ENCODE data around the gene ARHGAP6.
"Not testable (repeated sequence)": the region's sequence is repeated elsewhere in the genome, so short reads cannot be mapped to it uniquely, and the experiment has no call there.

Gene ARHGAP6

DNA sequence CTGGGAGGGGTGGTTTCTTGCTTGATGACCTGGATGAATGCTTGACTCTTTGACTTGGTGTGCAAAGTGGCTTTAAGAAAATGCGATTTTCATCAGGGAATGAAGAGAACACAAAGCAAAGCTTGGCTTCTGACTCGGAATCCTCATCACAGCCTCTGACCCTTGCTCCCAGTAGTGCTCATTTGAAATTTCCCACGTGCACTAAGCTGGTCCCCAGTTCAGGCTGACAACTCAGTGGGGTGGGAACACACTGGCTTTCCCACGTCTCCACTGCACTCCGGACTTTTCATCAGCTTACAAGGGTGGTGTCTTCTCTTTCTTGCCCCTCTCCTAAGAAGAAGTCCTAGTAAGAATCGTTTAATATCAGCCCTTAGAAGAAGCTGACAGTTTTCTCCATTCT lies 501.3 kb downstream of the ARHGAP6 start:
- DNase-seq (ENCODE audit: low spot score) = no peak

DNA sequence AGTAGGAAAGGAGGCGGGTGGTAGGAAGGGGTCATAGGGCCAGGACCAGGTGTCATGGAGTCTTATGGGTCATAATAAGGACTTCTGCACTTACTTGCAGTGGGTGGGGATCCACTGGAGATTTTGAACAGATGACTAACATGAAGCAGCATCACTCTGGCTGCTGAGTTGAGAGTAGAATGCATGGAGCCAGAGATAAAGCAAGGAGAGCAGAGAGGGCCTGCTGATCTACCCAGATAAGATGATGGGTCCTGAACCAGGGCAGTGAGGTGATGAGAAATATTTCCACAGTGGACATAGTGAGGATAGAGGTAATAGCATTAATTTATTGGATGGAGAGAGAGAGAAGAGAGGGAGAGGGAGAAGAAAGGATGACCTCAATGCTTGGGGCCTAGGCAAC lies 506.6 kb downstream of the ARHGAP6 start:
- DNase-seq (ENCODE audit: low spot score) = no peak

DNA sequence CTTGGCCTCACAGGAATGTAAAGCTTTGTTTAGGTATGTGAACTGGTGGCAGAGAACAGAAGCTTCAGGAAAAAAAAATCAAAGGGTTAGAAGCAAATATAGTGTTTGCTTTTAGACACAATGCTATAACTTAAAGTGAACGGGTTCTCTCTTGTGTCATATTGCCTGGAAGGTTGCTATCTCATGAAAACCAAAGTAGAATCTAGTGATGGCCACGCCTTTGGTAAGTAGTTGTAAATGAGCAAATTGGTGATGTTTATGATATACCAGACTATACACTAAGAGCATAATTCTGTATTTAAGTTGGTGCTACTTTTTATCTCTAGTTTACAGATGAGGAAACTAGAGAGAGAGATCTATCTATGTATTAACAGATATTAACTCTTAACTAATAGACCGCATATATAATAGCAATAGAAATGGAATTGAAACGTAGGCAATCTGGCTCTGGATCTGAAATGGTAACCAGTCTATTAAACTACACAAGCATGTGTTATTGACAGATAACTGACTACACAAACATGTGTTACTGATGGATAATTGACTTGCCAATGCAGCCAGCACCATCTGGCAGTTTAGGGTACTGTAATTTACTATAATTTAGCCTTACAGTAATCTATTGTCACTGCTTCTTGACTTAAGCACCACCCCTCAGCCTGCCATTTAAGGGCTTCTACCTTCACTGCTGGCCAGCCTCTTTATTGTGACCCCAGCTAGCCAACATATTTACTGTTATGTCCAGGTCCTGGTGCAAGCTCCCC lies 513.7 kb downstream of the ARHGAP6 start:
- DNase-seq (ENCODE audit: low spot score) = no peak

DNA sequence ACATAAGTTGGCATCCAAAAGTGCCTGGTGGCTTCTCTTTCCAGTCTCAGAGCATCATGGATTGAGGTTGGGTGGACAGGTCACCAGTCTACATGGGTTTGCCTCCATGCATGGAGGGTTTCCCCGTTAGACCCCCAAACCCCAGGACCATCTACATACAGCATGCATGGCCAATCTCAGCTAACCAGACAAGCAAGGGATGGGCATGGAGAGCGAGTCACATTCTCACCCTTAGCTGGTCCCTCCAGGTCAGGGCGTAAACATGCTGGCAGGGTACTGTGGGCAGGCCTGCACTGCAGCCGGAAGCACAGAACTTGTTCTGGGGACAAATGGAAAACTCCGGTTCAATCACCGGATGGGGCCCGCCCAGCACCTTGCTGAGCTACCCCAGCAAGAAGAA lies 517.3 kb downstream of the ARHGAP6 start:
- no peak for DNase-seq (ENCODE audit: low spot score)

DNA sequence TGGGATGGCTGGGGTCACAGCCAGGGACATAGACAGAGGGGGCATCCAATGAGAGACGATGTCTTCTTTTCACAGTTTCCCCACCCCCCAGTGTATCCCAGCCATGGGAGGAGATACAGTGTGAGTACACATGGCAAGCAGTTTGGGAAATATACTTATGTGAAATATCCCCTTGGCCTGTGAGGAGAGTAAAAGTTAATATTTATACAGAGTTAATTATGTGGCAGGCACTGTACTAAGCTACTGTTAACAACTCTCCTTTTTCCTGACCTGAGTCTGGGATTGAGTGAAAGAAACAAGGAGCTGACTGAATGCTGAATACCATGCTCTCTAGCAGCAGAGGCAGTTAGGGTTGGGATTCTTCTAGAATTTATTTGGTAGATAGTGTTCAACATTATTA lies 519.3 kb downstream of the ARHGAP6 start:
- no peak for DNase-seq (ENCODE audit: low spot score)

DNA sequence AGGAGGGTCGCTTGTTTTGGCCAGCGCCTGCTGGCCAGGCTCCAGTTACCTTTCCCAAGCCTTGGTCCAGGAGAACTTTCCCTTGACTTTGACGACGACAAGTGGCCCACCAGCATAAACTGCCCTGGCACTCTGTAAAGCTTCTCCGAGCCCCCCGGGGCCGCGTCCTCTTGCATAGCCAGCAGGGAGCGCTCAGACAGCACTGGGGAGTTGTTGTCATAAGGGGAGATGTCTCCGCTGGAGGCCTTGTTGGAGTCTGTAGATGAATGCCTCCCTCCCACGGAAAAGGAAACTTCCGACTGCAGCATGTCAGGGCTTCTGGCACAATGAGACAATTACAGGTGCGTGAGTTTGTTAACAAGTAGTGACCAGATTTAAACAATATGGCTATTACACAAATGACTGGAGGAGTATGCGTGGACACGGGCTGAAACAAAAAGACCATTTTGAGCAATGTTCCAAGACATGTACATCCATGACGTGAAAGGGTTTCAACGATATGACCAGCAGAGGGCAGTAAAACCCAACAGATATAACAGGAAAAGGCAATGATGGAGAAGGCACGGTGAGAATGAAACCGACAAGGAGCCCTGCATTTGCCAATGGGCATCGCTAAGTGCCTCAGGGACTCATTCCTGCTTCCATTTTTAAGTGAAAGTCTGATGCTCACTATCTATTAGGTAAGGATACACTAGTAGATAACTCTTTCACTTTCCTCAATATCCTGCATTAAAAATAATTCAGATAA lies 521.6 kb downstream of the ARHGAP6 start:
- DNase-seq (ENCODE audit: low spot score) = peak; percentile 40

DNA sequence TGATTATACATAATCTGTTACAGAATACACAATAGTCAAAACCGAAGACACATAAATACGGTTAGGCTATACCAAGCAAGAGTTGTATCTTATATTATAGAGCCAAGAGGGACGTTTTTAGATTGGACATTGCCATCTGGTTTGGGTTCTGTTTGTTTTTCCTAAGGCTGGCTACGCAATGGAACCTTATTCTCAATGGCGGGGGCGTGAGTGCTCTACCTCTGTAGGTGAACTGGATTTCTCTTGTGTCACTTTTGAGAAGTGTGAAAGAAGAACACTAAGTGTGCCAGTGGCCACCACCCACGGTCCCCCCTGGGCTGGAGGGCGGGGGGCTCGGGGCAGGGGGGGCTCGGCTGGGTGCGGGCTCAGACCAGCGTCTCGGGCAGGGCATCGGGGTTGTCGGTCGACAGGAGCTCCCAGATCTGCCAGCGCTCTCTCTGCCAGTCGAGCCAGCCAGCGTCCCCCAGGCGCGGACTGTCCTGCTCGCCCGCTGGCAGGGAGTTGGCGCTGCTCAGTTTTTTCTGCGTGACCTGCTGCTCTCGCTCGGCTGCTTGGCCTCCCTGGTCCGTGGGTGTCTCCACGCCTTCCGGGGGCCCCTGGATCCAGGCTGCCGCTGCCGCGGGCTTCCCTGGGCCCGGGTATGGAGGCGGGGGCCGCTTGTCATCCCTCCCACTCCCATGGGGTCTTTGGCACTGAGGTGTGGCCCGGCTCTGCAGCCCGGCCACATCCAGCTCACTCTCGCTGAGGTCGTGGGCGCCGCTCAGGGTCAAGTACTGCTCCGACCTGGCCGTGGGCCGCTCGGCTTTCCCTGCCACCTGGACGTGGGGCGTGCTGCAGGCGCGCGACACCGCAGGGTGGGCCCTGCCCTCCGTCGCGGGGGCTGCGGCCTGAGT lies 527.0 kb downstream of the ARHGAP6 start:
- DNase-seq (ENCODE audit: low spot score) = no peak

DNA sequence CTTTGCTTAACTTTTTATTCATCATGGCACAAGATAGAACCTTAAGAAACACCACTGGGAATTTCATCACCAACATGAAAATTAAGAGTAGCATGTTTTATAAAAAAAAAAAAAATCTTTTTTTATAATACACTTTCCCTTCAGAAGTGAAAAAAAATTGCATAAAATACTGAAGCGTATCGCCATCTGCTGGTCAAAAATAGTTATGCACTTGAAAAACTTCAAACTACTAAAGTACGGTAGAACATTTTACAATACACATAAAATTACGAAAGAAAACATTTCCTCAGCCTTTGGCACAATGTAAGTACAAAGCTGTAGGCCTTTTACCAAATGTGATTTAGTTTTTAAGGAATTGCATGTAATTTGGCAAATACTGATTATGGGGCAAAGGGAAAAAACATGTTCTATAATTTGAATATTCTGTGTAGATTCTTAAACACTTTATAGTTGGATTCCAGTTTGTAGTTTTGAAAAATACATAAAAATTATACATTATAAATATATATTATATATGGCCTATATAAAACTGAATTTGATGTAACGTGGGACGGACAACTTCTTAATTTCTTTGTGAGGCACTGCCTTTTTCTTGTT lies 528.1 kb downstream of the ARHGAP6 start:
- DNase-seq (ENCODE audit: low spot score) = peak; percentile 22

DNA sequence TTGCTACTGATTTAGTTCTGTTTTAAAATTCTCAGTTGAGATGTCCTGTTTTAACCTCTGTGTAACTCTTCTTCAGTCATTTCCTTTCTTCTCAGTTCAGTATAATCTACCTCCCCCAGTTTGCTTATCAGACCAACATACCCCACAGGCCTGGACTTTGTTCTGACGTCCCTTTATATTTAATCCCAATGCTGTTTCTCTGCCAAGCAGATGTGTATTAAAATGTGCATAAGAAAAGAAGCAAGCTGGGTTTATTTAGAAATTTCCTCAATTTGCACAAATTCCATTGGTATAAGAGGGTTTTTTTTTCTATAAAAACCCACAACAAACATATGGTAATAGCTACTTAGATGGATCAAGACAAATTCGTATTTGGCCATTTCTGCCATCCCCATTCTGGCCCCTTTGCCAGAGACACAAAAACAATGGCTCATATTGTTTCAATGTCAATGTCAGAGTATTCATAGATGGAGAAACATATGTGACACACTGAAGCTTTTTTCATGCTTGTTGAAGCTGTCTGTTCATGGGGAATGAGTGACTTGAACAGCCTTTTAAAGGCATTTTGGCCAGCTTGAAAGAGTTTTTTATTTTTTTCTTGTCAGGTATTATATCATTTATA lies 530.0 kb downstream of the ARHGAP6 start:
- DNase-seq (ENCODE audit: low spot score) = no peak

DNA sequence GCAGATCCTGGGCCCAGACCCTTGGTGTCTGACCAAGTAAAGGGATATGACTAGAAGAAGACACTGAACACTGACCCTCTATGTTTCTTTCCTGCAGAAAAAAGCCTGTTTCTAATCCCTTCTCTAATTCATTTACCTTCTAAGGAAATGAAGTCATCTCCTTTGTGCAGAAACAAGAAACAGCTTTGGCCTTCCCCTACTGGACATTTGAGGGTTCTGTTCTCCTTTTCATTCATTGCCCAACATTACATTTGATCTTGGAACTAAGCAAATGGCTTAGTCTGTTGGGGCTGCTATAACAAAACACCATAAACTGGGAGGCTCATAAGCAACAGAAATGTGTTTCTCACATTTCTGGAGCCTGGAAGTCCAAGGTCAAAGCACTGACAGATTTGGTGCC lies 534.6 kb downstream of the ARHGAP6 start:
- no peak for DNase-seq (ENCODE audit: low spot score)

DNA sequence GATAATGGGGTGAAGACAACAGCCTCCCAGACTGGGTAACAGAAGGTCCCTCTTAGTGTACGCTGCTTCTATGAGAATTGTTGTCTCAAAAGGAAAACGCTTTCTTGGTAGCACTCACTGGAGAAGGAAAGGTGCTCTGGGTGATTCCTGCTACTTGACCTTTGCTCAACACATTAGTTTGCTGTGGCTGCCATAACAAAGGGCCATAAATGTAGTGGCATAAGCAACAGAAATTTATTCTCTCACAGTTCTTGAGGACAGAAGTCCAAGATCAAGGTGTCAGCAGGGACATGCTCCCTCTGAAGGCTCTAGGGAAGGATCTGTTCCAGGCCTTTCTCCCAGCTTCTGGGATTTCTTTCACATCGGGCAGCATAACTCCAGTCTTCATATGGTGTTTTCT lies 535.6 kb downstream of the ARHGAP6 start:
- no peak for DNase-seq (ENCODE audit: low spot score)

DNA sequence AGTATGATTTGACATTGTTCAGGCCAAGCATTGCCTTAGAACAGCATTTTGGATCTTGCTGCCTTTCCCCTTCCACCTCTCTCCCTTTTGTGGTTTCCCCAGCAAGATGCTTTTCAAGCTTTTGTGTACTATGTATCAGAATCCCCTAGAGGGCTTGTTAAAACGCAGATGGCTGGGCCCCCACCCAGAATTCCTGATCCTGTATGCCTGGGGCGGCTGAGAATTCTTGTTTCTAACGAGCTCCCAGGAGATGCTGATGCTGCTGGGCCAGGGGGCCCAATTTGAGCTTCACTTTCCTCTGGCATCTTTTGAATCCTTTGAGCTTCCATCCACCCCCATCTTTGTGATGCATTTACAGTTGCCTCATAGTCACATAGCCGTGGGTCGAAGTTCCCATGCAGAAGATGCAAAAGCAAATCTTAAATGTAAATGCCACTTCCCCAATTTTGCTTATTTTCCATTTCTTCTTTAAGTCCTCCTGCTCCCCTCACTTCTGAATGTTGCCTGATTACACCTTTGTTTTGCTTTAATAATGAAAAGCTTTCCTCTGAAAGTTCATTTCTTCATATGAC lies 536.1 kb downstream of the ARHGAP6 start:
- no peak for DNase-seq (ENCODE audit: low spot score)

DNA sequence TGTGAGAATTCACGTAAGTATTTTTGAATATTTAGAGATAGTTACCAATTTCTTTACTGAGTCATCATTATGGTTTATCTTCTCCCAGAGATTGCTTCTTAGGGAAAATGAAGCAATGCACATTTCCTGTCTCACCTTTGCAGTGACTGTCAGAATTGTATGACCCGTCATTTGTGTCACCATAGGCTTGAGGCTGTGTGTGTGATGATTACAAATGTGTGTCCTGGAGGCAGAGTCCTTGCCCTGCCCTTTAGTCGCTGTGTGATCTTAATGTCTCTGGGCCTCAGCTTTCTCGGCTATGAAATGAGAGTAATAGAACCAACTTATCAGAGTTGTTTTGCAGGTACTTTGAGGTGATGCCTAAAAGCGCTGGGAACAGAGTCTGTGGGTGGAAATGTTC lies 540.7 kb downstream of the ARHGAP6 start:
- DNase-seq (ENCODE audit: low spot score) = no peak

DNA sequence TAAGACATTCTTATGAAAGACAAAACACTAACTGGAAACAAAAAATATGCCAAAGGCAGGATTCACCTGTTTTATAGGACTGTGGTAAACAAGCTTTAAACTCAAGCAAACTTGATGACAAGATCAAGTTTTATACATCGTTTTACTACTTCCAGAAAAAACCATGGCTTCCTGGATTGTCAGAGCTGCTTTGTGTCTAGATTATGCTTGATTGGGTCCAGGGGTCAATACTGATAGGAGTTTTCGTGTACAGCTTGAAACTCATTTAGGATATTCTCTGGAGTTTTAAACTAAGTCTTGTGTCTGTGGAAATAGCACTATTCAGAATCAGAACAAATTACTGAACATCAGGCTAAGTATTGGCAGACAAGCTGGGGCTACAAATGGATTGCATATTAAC lies 541.6 kb downstream of the ARHGAP6 start:
- DNase-seq (ENCODE audit: low spot score) = no peak

DNA sequence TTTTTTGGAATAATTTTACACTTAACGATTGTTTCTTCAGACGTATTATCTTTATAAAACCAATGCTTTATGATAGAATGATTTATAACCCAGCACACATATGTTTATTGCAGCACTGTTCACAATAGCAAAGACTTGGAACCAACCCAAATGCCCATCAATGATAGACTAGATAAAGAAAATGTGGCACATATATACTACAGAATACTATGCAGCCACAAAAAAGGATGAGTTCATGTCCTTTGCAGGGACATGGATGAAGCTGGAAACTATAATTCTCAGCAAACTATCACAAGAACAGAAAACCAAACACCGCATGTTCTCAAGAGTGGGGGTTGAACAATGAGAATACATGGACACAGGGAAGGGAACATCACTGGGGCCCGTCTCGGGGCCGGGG lies 542.6 kb downstream of the ARHGAP6 start:
- not testable (repeated sequence) for DNase-seq (ENCODE audit: low spot score)

DNA sequence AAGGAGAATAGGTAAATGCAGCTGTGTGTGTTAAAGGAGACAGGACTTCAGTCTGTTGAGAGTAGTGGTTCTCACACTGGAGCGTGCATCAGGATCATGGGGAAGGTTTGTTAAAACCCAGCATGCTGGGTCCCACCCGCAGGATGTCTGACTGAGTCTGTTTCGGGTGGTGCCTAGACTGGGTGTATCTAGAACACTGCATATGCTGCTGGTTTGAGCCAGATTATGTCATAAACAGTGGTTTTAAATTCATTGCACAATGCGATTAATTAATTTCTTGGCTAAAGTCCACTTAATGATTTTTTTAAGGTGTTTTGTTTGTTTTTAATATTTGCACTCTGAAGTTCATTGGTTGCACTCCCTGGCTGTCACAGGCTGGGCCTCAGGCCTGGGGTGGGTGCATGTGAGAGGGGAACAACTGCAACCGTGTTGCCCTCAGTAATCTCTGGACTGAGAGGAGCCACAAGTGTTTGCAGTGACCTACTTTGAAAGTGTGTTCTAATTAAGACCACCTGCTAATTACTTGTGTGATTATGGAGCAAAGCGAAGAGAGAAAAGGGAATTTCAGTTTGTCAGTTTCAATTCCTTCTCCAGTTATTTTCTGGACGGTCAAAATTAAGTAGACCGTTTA lies 546.3 kb downstream of the ARHGAP6 start:
- DNase-seq (ENCODE audit: low spot score) = no peak

DNA sequence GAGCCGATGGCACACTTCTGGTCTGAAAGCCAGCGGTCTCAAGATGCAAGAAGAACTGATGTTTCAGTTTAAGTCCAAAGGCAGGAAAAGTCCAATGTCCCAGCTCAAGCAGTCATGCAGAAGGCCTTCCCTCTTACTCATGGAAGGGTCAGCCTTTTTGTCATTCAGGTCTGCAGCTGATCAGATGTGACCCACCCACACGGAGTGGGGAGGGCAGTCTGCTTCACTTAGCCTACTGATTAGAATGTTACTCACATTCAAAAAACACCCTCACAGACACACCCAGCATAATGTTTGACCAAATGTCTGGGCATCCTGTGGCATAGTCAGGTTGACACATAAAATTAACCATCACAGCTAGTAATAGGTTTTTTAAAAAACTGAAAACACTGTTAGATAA lies 548.0 kb downstream of the ARHGAP6 start:
- DNase-seq (ENCODE audit: low spot score) = no peak

DNA sequence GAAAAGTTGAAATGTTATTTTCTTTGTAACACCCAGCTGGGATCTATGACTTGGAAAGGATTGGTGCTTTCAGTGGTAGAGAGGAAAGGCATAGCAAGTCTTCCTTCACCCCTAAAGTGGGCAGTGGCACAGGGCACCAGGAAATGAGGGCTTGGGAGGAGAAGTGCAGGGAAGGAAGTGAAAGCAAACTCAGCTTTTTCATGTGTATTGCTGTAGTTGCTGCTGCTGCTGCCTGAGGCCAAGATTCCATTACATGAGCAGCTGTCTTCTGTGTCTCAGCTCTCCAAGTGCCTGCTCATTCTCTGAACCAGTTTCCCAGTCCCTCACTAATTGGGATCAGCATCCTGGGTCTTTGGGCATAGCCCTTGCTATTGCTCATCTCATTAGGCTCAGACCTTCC lies 552.0 kb downstream of the ARHGAP6 start:
- no peak for DNase-seq (ENCODE audit: low spot score)

DNA sequence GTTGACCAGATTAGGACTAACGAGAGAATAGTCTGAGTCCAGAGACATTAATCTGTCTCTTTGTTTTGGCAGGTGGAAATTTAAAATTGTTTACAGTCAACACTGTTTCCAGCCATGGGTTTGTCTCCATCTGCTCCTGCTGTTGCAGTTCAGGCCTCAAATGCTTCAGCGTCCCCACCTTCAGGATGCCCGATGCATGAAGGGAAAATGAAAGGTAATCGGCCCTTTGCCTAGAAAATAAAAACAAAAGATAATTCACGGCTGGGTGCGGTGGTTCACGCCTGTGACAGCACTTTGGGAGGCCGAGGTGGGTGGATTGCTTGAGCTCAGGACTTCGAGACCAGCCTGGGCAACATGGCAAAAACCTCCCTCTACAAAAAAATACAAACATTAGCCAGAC lies 553.8 kb downstream of the ARHGAP6 start:
- DNase-seq (ENCODE audit: low spot score) = no peak

DNA sequence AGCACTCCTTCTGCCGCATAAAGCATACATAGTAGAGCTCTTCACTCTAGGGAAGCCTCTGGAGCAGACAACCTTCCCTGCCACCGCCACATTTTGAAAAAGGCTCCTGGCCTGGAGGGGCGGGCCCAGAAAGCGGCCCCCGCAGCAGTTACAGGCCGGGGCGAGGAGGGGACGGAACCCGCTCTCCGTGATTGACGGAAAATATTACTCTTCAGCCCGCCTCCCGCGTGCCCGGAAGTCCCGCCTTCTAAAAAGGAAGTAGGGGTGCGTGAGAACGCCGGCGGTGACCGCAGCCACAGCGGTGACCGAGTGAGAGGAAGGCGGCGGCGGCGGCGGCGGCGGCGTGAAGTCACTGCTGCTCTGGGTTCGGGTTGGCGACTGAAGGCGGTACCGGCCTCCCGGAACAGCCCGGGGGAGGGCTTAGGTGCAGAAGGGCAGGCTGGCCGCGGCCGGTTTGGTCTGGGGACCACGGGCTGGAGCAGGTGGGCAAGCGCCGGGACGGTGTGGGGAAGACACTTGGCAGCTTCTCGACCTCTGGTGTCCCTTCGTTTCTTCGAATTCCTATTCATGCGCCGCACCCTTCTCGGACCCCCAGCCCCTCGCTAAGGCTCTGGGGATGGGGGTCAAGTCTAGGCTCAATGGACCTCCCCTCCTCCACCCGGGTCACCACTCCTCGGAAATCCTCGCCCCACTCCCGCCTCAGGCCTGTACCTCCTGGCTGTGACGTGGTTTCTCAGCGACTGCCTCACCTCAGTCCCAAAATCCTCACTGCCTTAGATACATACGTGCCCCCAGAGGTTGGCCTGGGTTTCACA lies 554.5 kb downstream of the ARHGAP6 start, which contains the start of gene HCCS:
TSS of gene HCCS (plus strand) at position 296 of the 815 bp plus-strand sequence. CDS start 729 bp downstream, outside the sequence.
- DNase-seq (ENCODE audit: low spot score) = peak; percentile 74

All from LoVo (cell line).